ENCODE results near the gene GREB1L. TPM values are rescaled to one million over a fixed set of nuclear protein-coding genes. Genes with fewer than 3 reads are reported as not detected.

The GREB1L gene
- total and polyA plus RNA-seq, 5 donors from 2014 or later = 0.05 to 0.10 TPM; not detected in 3

DNA sequence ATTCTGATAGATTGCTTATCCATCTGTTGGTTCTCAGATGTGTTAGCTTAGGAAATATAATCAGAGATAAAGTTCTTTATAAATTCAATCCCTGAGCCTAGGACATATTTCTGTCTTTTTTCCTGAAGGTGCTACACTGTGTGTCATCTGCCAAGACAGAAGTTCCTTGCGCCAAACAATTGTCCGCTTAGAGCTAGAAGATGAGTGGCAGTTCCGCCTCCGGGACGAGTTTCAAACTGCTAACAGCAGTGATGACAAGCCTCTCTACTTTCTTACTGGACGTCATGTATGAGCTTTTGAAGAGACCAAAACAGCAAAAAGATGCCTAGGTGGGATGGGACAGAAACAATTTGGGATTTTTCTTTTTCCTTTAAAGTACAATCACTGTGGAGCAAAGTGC, 280.5 kb downstream of the GREB1L start:
- peaks cover 0 to 10% (median 4%) of the 10 kb centered on the region in 4 donors for H3K4me1 Mint-ChIP-seq
- DNase-seq (no peak), ATAC-seq (ENCODE audit: low read depth in 2 of 2) (no peak)
- Histone ChIP-seq H3K36me3 (ENCODE audit: control insufficient read depth, insufficient read depth, low read length) (peaks cover 23% of the 10 kb centered on the region), H3K4me1 (ENCODE audit: control insufficient read depth, insufficient read depth, low read length, poor library complexity, severe bottlenecking) (no peaks in the 10 kb centered on the region), H3K27ac (ENCODE audit: insufficient read depth, low read length, poor library complexity, severe bottlenecking) (no peak overlapping the region), H3K4me3 (ENCODE audit: low read depth, low read length) (no peak overlapping the region), H3K27me3 (ENCODE audit: control insufficient read depth, insufficient read depth, low read length) (no peaks in the 10 kb centered on the region), H3K9me3 (ENCODE audit: control insufficient read depth in 2 of 2, low read length in 2 of 2) (no peaks in the 10 kb centered on the region)
- no peak overlapping the region for H3K27ac Mint-ChIP-seq
- peaks cover 43% of the 10 kb centered on the region for H3K36me3 Mint-ChIP-seq
- no peaks in the 10 kb centered on the region for H3K9me3 Mint-ChIP-seq
- H3K4me3 Mint-ChIP-seq = no peak overlapping the region
- H3K27me3 Mint-ChIP-seq = no peaks in the 10 kb centered on the region

- H3K27me3 ChIP-seq (ENCODE audit: control insufficient read depth, insufficient read depth, low read length) = no peaks in the 10 kb centered on the region
- no peak overlapping the region for H3K4me3 Mint-ChIP-seq
- no peak for DNase-seq
- no peak for ATAC-seq (ENCODE audit: low read depth in 2 of 2)
- peaks cover 43% of the 10 kb centered on the region for H3K36me3 Mint-ChIP-seq
- no peaks in the 10 kb centered on the region for H3K4me1 ChIP-seq (ENCODE audit: control insufficient read depth, insufficient read depth, low read length, poor library complexity, severe bottlenecking)
- no peaks in the 10 kb centered on the region for H3K27me3 Mint-ChIP-seq
- peaks cover 51% of the 10 kb centered on the region for H3K36me3 ChIP-seq (ENCODE audit: control insufficient read depth, insufficient read depth, low read length)
- no peaks in the 10 kb centered on the region for H3K9me3 Mint-ChIP-seq
- no peak overlapping the region for H3K27ac ChIP-seq (ENCODE audit: insufficient read depth, low read length, poor library complexity, severe bottlenecking)
- H3K4me1 Mint-ChIP-seq = peaks cover 0 to 13% (median 4%) of the 10 kb centered on the region in 4 donors
- peak overlapping the region in 1 of 3 donors; percentile 17 for H3K27ac Mint-ChIP-seq
- no peaks in the 10 kb centered on the region for H3K9me3 ChIP-seq (ENCODE audit: control insufficient read depth in 2 of 2, low read length in 2 of 2)
- no peak overlapping the region for H3K4me3 ChIP-seq (ENCODE audit: low read depth, low read length)
Observed at GRCh38 chr18:21525916-21526315, 283.9 kb downstream of the GREB1L start.

DNA sequence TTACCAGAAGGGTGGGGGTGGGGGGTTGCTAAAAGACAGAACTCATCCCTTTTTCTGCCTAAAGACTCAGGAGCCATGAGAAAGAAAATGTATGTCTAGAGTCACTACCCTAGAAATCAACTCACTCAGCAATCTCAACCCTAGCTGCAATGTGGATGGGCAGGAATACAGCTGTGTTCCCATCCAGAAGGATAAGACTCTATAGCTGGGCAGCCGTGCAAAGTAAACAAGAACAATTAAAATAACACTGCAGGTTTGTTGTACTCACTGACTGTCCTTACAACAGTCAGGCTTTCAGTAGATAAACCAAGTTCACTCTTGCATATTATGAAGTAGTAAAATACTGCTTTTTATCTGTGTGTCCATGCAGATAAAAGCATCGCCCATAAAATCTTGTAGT, 284.4 kb downstream of the GREB1L start:
- no peak overlapping the region for H3K4me3 ChIP-seq (ENCODE audit: low read depth, low read length)
- H3K9me3 ChIP-seq (ENCODE audit: control insufficient read depth in 2 of 2, low read length in 2 of 2) = no peaks in the 10 kb centered on the region
- Mint-ChIP-seq H3K27me3 (no peaks in the 10 kb centered on the region), H3K27ac (peak overlapping the region in 1 of 3 donors; percentile 17), H3K4me1 (peaks cover 0 to 13% (median 4%) of the 10 kb centered on the region in 4 donors), H3K4me3 (no peak overlapping the region), H3K36me3 (peaks cover 45% of the 10 kb centered on the region), H3K9me3 (no peaks in the 10 kb centered on the region)
- no peaks in the 10 kb centered on the region for H3K27me3 ChIP-seq (ENCODE audit: control insufficient read depth, insufficient read depth, low read length)
- no peak overlapping the region for H3K27ac ChIP-seq (ENCODE audit: insufficient read depth, low read length, poor library complexity, severe bottlenecking)
- DNase-seq = no peak
- no peaks in the 10 kb centered on the region for H3K4me1 ChIP-seq (ENCODE audit: control insufficient read depth, insufficient read depth, low read length, poor library complexity, severe bottlenecking)
- ATAC-seq (ENCODE audit: low read depth in 2 of 2) = no peak
- H3K36me3 ChIP-seq (ENCODE audit: control insufficient read depth, insufficient read depth, low read length) = peaks cover 56% of the 10 kb centered on the region

DNA sequence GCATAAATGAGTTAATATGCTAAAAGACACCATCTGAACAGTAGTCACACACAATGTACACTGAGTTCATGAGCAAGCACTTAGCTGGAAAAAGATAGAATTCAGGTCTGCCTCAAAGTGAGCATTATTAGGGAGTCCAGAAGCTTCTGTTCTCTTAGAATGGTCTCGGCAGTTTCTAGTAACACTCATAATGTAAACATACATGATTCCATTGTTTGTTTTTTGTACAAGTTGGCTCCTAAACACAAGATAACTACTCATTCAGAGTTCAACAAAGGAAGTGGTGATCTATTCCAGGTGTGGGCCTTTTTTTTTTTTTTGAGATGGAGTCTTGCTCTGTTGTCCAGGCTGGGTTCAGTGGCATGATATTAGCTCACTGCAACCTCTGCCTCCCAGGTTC, 292.3 kb downstream of the GREB1L start:
- Mint-ChIP-seq H3K36me3 (peaks cover 43% of the 10 kb centered on the region), H3K4me3 (no peak overlapping the region), H3K4me1 (peaks cover 0 to 7% (median 2%) of the 10 kb centered on the region in 4 donors), H3K27ac (no peak overlapping the region), H3K27me3 (no peaks in the 10 kb centered on the region), H3K9me3 (no peaks in the 10 kb centered on the region)
- no peak for ATAC-seq (ENCODE audit: low read depth in 2 of 2)
- Histone ChIP-seq H3K27ac (ENCODE audit: insufficient read depth, low read length, poor library complexity, severe bottlenecking) (no peak overlapping the region), H3K36me3 (ENCODE audit: control insufficient read depth, insufficient read depth, low read length) (peaks cover 77% of the 10 kb centered on the region), H3K27me3 (ENCODE audit: control insufficient read depth, insufficient read depth, low read length) (no peaks in the 10 kb centered on the region), H3K4me1 (ENCODE audit: control insufficient read depth, insufficient read depth, low read length, poor library complexity, severe bottlenecking) (no peaks in the 10 kb centered on the region), H3K9me3 (ENCODE audit: control insufficient read depth in 2 of 2, low read length in 2 of 2) (no peaks in the 10 kb centered on the region), H3K4me3 (ENCODE audit: low read depth, low read length) (no peak overlapping the region)
- DNase-seq = no peak

DNA sequence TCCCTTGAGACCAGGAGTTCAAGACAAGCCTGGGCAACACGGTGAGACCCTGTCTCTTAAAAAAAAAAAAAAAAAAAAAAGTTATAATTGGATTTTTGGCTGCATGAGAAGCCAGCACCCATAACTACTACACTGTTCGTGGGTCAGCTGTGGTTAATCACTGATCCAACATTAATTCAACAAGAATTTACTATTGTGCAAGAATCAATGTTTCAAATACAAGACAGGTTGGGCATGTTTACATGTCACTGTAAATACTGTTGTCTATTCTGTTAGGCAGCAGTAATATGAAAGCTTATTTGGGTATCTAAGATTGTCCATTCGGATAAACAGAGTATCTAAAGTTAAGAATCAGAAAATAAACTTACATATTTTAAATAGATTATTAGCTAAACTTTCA, 296.2 kb downstream of the GREB1L start:
- no peaks in the 10 kb centered on the region for H3K27me3 Mint-ChIP-seq
- DNase-seq (no peak), ATAC-seq (ENCODE audit: low read depth in 2 of 2) (no peak)
- Histone ChIP-seq H3K27ac (ENCODE audit: insufficient read depth, low read length, poor library complexity, severe bottlenecking) (no peak overlapping the region), H3K36me3 (ENCODE audit: control insufficient read depth, insufficient read depth, low read length) (peaks cover 54% of the 10 kb centered on the region), H3K27me3 (ENCODE audit: control insufficient read depth, insufficient read depth, low read length) (no peaks in the 10 kb centered on the region), H3K4me1 (ENCODE audit: control insufficient read depth, insufficient read depth, low read length, poor library complexity, severe bottlenecking) (no peaks in the 10 kb centered on the region), H3K4me3 (ENCODE audit: low read depth, low read length) (no peak overlapping the region), H3K9me3 (ENCODE audit: control insufficient read depth in 2 of 2, low read length in 2 of 2) (no peaks in the 10 kb centered on the region)
- no peak overlapping the region for H3K27ac Mint-ChIP-seq
- peaks cover 0 to 11% (median 3%) of the 10 kb centered on the region in 4 donors for H3K4me1 Mint-ChIP-seq
- H3K36me3 Mint-ChIP-seq = peaks cover 28% of the 10 kb centered on the region
- H3K4me3 Mint-ChIP-seq = no peak overlapping the region
- H3K9me3 Mint-ChIP-seq = no peaks in the 10 kb centered on the region

GRCh38 chr18:21546423-21546822, 304.4 kb downstream of the GREB1L start:
- Mint-ChIP-seq H3K4me3 (no peak overlapping the region), H3K4me1 (peaks cover 7 to 16% (median 10%) of the 10 kb centered on the region in 4 donors), H3K9me3 (no peaks in the 10 kb centered on the region), H3K27ac (no peak overlapping the region), H3K36me3 (peaks cover 40% of the 10 kb centered on the region), H3K27me3 (no peaks in the 10 kb centered on the region)
- H3K36me3 ChIP-seq (ENCODE audit: control insufficient read depth, insufficient read depth, low read length) = peaks cover 11% of the 10 kb centered on the region
- no peak overlapping the region for H3K27ac ChIP-seq (ENCODE audit: insufficient read depth, low read length, poor library complexity, severe bottlenecking)
- no peaks in the 10 kb centered on the region for H3K4me1 ChIP-seq (ENCODE audit: control insufficient read depth, insufficient read depth, low read length, poor library complexity, severe bottlenecking)
- H3K9me3 ChIP-seq (ENCODE audit: control insufficient read depth in 2 of 2, low read length in 2 of 2) = no peaks in the 10 kb centered on the region
- DNase-seq (no peak), ATAC-seq (ENCODE audit: low read depth in 2 of 2) (no peak)
- no peak overlapping the region for H3K4me3 ChIP-seq (ENCODE audit: low read depth, low read length)
- H3K27me3 ChIP-seq (ENCODE audit: control insufficient read depth, insufficient read depth, low read length) = no peaks in the 10 kb centered on the region

DNA sequence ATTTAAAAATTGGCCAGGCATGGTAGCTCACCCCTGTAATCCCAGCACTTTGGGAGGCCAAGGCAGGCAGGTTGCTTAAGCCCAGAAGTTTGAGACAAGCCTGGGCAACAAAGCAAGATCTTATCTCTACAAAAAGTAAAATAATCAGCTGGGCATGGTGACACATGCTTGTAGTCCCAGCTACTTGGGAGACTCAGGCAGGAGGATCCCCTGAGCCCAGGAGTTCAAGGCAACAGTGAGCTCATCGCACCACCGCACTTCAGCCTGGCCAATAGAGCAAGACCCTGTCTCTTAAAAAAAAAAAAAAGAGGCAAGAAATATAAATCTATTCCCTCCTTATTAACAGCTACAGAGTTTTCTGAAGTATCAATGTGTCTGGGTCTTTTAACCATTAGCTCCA, 306.6 kb downstream of the GREB1L start:
- Mint-ChIP-seq H3K4me1 (peaks cover 7 to 17% (median 13%) of the 10 kb centered on the region in 4 donors), H3K27me3 (no peaks in the 10 kb centered on the region), H3K27ac (no peak overlapping the region), H3K4me3 (no peak overlapping the region), H3K9me3 (no peaks in the 10 kb centered on the region), H3K36me3 (peaks cover 46% of the 10 kb centered on the region)
- Histone ChIP-seq H3K4me3 (ENCODE audit: low read depth, low read length) (no peak overlapping the region), H3K36me3 (ENCODE audit: control insufficient read depth, insufficient read depth, low read length) (peaks cover 17% of the 10 kb centered on the region), H3K27me3 (ENCODE audit: control insufficient read depth, insufficient read depth, low read length) (no peaks in the 10 kb centered on the region), H3K4me1 (ENCODE audit: control insufficient read depth, insufficient read depth, low read length, poor library complexity, severe bottlenecking) (no peaks in the 10 kb centered on the region), H3K9me3 (ENCODE audit: control insufficient read depth in 2 of 2, low read length in 2 of 2) (no peaks in the 10 kb centered on the region), H3K27ac (ENCODE audit: insufficient read depth, low read length, poor library complexity, severe bottlenecking) (no peak overlapping the region)
- no peak for DNase-seq
- no peak for ATAC-seq (ENCODE audit: low read depth in 2 of 2)

DNA sequence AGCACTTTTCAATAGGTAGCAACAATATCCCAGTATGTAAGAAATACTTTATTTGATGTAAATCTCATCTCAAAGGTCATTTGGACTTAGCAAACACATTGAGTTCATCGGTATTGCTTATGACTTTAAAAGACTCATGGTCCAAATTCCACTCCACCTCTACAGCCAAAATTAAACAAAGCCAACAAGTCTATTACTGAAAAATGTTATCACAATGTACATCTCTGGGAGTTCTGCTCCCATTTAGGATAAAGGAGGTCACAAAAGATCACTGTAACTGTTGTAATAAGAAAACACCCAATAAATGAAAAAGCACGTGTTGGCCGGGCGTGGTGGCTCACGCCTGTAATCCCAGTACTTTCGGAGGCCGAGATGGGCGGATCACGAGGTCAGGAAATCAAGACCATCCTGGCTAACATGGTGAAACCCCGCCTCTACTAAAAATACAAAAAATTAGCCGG, 308.5 kb downstream of the GREB1L start:
- ATAC-seq (ENCODE audit: low read depth in 2 of 2) (no peak), DNase-seq (no peak)
- no peaks in the 10 kb centered on the region for H3K9me3 Mint-ChIP-seq
- H3K4me3 ChIP-seq (ENCODE audit: low read depth, low read length) = no peak overlapping the region
- H3K4me1 ChIP-seq (ENCODE audit: control insufficient read depth, insufficient read depth, low read length, poor library complexity, severe bottlenecking) = no peaks in the 10 kb centered on the region
- H3K4me3 Mint-ChIP-seq = no peak overlapping the region
- no peaks in the 10 kb centered on the region for H3K9me3 ChIP-seq (ENCODE audit: control insufficient read depth in 2 of 2, low read length in 2 of 2)
- peaks cover 5 to 20% (median 12%) of the 10 kb centered on the region in 4 donors for H3K4me1 Mint-ChIP-seq
- peaks cover 49% of the 10 kb centered on the region for H3K36me3 Mint-ChIP-seq
- no peaks in the 10 kb centered on the region for H3K27me3 ChIP-seq (ENCODE audit: control insufficient read depth, insufficient read depth, low read length)
- H3K27ac Mint-ChIP-seq = peak overlapping the region in 1 of 3 donors; percentile 67
- no peak overlapping the region for H3K27ac ChIP-seq (ENCODE audit: insufficient read depth, low read length, poor library complexity, severe bottlenecking)
- H3K36me3 ChIP-seq (ENCODE audit: control insufficient read depth, insufficient read depth, low read length) = peaks cover 31% of the 10 kb centered on the region
- no peaks in the 10 kb centered on the region for H3K27me3 Mint-ChIP-seq
